NCI-H1436 (cell line): ENCODE data around the gene AGTRAP.

ENCODE experiments used
- DNase-seq: peaks from one replicate; lab custom pipeline; 2025; lab: John Stamatoyannopoulos, UW

Gene AGTRAP

GRCh38 chr1:11764115-11764514, 28.2 kb downstream of the AGTRAP start:
- no peak for DNase-seq

GRCh38 chr1:11764519-11764918, 28.6 kb downstream of the AGTRAP start:
- DNase-seq: no peak

- DNase-seq: no peak
Observed at GRCh38 chr1:11765661-11766428, 29.9 kb downstream of the AGTRAP start.

GRCh38 chr1:11766429-11766776, 30.5 kb downstream of the AGTRAP start:
- DNase-seq: no peak

- DNase-seq: no peak
Observed at GRCh38 chr1:11767922-11768704, 32.2 kb downstream of the AGTRAP start.

GRCh38 chr1:11768821-11769220, 32.9 kb downstream of the AGTRAP start:
- no peak for DNase-seq

GRCh38 chr1:11769274-11769673, 33.3 kb downstream of the AGTRAP start:
- no peak for DNase-seq

GRCh38 chr1:11770011-11770410, 34.1 kb downstream of the AGTRAP start:
- DNase-seq: no peak

GRCh38 chr1:11771481-11772043, 35.6 kb downstream of the AGTRAP start:
- no peak for DNase-seq

GRCh38 chr1:11772458-11772857, 36.5 kb downstream of the AGTRAP start:
- DNase-seq: peak; percentile 11

- DNase-seq: no peak
Observed at GRCh38 chr1:11774753-11775152, 38.8 kb downstream of the AGTRAP start.

GRCh38 chr1:11777658-11778322, 41.9 kb downstream of the AGTRAP start:
- DNase-seq: no peak

- DNase-seq: no peak
Observed at GRCh38 chr1:11778336-11778735, 42.4 kb downstream of the AGTRAP start.

- DNase-seq: no peak
Observed at GRCh38 chr1:11778844-11779623, 43.1 kb downstream of the AGTRAP start.

GRCh38 chr1:11779715-11780379, 43.9 kb downstream of the AGTRAP start:
- DNase-seq: no peak

GRCh38 chr1:11780380-11781147, 44.6 kb downstream of the AGTRAP start:
- no peak for DNase-seq

- no peak for DNase-seq
Observed at GRCh38 chr1:11781297-11781696, 45.4 kb downstream of the AGTRAP start.

GRCh38 chr1:11782127-11782708, 46.3 kb downstream of the AGTRAP start:
- no peak for DNase-seq

GRCh38 chr1:11783556-11783955, 47.6 kb downstream of the AGTRAP start:
- DNase-seq: no peak
